ENCODE measurements around the gene CMTM4. TPM values are rescaled to one million over a fixed set of nuclear protein-coding genes. Genes with fewer than 3 reads are reported as not detected.

The CMTM4 gene
- total RNA-seq, 2 experiments from 2014 or later = 3.3 to 4.5 TPM

DNA sequence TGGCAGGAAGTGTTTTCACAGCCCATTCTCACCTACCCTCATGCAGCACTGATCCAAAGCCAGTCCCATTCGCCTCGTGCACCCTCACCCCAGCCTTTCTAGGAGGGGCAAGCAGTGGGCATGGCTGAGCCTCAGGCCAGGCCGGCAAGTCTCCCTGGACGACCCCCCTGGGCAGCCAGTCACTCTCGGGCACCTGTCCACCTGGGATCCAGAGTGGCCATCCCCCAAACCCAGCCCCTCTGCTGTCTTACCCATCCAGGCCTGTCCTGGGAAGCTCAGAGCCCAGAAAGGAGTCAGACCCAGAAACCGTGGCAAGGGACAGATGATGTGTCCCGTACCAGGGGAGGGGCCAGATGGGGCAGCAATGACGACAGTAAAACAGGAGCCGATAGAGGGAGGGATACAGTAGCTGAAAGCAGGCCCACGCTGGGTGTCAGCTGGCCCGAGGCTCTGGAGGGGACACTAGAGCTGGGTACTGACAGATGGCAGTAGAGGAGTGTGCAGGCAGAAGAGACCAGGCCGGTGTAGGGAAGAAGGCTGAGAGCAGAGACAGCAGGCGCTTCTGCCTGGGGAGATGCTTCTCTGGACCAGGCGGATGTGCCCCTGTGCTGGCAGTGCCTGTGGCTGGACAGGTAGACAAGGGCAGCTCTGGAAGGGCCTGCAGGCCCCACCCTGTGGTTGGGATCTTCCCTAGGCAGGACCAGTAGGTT lies 86.3 kb downstream of the CMTM4 start:
- H3K4me3 Mint-ChIP-seq = no peak overlapping the region
- DNase-seq (no peak), ATAC-seq (no peak)
- POLR2A ChIA-PET = no interaction called here
- no peaks in the 10 kb centered on the region for H3K27me3 Mint-ChIP-seq
- H3K9me3 Mint-ChIP-seq (ENCODE audit: low read depth) = no peaks in the 10 kb centered on the region
- H3K4me1 Mint-ChIP-seq = peaks cover 30% of the 10 kb centered on the region
- CTCF ChIA-PET = interaction anchor here (0.5 to 2.5 kb wide), 4 partner anchors 15 to 196 kb away, joined by 3 to 28 read pairs (median 4); no protein-coding TSS in a partner anchor
- intact Hi-C loops (cut with DNase I, micrococcal nuclease) = no loop called here
- peaks cover 46% of the 10 kb centered on the region for H3K36me3 Mint-ChIP-seq (ENCODE audit: low read depth)
- peak overlapping the region; percentile 13 for H3K27ac Mint-ChIP-seq

DNA sequence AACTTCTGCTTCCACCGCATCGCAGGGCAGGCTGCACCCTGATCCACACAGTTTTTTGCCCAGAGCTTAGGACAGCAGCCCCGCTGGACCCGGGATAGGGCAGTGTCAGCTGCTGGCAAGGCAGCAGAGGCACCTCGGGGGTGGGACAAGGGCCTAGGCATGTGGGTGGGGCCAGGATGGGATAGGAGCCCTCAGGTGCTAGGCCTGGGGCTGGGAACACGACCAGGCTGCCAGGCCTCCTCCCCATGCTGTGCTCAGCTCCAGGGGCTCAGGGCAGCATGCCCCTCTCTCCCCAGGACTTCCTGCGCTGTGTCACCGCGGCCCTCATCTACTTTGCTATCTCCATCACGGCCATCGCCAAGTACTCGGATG lies 87.4 kb downstream of the CMTM4 start:
- ATAC-seq (no peak), DNase-seq (no peak)
- Mint-ChIP-seq H3K36me3 (ENCODE audit: low read depth) (peaks cover 46% of the 10 kb centered on the region), H3K27ac (no peak overlapping the region), H3K9me3 (ENCODE audit: low read depth) (no peaks in the 10 kb centered on the region), H3K4me3 (no peak overlapping the region), H3K27me3 (no peaks in the 10 kb centered on the region), H3K4me1 (peaks cover 30% of the 10 kb centered on the region)
- intact Hi-C loops (cut with DNase I, micrococcal nuclease) = loop anchor here (2.0 to 5.0 kb wide), 3 partner anchors 42 to 318 kb away; partner anchors contain the start of gene RRAD (in 1 of the 2)
- POLR2A ChIA-PET = interaction anchor here (0.6 to 1.0 kb wide), 2 partner anchors 86 to 202 kb away, joined by 3 to 4 read pairs; no protein-coding TSS in a partner anchor
- CTCF ChIA-PET = interaction anchor here (0.6 to 3.4 kb wide), 26 partner anchors 8 to 322 kb away, joined by 3 to 28 read pairs (median 4); partner anchors contain the start of gene CKLF

DNA sequence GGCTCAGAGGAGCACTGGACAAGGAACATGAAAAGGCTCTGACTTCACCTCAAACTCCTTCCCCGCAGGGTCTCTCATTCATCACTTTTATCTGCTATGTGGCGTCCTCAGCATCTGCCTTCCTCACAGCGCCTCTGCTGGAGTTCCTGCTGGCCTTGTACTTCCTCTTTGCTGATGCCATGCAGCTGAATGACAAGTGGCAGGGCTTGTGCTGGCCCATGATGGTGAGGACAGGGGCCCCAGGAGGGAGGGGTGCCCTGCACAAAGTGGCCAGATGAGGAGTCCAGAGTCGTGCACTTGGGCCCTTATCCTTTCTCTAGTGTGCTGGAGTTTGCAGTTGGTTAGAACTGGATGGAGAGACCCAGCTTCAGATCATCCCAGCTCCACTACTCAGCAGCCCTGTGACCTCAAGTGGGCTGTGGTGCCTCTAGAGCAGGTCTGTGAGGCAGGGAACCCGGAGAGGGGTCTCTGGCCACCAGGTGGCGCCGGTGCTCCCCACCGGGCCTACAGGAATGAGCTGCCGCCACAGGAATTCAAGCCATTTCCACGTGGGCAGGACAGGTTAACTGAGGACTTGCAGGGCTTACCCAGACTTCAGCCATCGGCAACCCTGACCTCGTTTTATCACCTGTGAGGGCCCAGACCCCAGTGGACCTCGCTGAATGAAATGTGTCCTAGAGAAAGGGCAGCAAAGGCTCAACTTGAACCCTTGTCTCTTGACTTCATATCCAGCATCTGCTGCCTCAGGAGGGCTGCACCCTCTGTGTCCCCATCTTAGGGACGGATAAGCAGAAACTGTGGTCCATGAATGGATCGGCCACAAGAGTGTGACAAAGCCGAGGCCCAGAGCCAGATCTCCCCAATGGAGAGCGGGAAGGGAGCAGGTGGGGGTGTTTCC lies 88.1 kb downstream of the CMTM4 start:
- POLR2A ChIA-PET = interaction anchor here (0.6 to 1.0 kb wide), 3 partner anchors 85 to 303 kb away, joined by 3 to 4 read pairs (median 4); no protein-coding TSS in a partner anchor
- H3K36me3 Mint-ChIP-seq (ENCODE audit: low read depth) = peaks cover 46% of the 10 kb centered on the region
- H3K27me3 Mint-ChIP-seq = no peaks in the 10 kb centered on the region
- CTCF ChIA-PET = interaction anchor here (0.6 to 3.4 kb wide), 32 partner anchors 8 to 323 kb away, joined by 3 to 28 read pairs (median 4); partner anchors contain the start of gene CKLF
- DNase-seq (peak; percentile 92), ATAC-seq (peak; percentile 50)
- H3K4me3 Mint-ChIP-seq = no peak overlapping the region
- no peaks in the 10 kb centered on the region for H3K9me3 Mint-ChIP-seq (ENCODE audit: low read depth)
- H3K4me1 Mint-ChIP-seq = peaks cover 35% of the 10 kb centered on the region
- peak overlapping the region; percentile 78 for H3K27ac Mint-ChIP-seq
- intact Hi-C loops (cut with DNase I, micrococcal nuclease) = loop anchor here (1.0 to 5.0 kb wide), 4 partner anchors 42 to 319 kb away; partner anchors contain the start of genes CMTM4 (in 1 of the 2) and RRAD (in 1 of the 2)

DNA sequence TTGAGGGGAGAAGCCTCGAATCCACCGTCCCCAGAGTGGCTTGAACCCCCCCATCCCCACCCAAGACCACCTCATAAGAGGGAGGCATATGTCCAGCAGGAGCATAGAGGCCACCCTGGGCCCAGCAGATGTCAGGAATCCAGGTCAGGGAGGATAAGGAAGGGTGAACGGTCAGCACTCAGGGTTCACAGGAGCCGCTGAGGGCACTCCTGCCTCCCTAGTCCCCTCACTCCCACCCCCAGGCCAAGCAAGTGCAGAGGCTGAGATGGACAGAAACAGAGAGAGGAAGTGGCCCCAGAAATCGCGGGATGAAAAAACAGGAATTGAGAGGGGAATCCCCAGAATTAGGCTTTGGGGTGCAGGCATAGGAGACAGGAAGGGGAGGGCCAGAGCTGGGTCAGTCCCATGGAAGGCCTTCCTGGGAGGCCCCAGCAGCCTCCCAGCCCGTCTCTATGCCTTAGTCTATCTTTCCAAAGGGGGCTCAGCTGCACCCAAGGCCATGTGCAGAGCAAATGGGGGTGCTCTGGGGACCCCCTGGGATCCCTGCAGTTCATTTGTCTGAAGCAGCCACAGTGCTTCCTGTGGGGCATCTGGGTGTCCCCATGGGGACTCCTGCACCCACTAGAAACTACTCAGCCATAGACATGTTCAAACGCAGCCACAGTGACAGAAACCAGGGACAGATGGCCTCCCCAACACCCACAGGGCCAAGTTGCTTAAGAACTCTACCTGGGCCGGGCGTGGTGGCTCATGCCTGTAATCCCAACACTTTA lies 90.4 kb downstream of the CMTM4 start:
- DNase-seq (peak; percentile 24), ATAC-seq (no peak)
- peak overlapping the region; percentile 88 for H3K27ac Mint-ChIP-seq
- peaks cover 34% of the 10 kb centered on the region for H3K36me3 Mint-ChIP-seq (ENCODE audit: low read depth)
- peaks cover 39% of the 10 kb centered on the region for H3K4me1 Mint-ChIP-seq
- no peaks in the 10 kb centered on the region for H3K9me3 Mint-ChIP-seq (ENCODE audit: low read depth)
- H3K4me3 Mint-ChIP-seq = peak overlapping the region; percentile 74
- POLR2A ChIA-PET = no interaction called here
- CTCF ChIA-PET = interaction anchor here (0.6 to 3.4 kb wide), 9 partner anchors 16 to 200 kb away, joined by 3 to 25 read pairs (median 4); no protein-coding TSS in a partner anchor
- intact Hi-C loops (cut with DNase I, micrococcal nuclease) = loop anchor here (1.0 to 5.0 kb wide), 7 partner anchors 17 to 321 kb away; partner anchors contain the start of genes CKLF (in 1 of the 2) and RRAD (in 1 of the 2)
- no peaks in the 10 kb centered on the region for H3K27me3 Mint-ChIP-seq

DNA sequence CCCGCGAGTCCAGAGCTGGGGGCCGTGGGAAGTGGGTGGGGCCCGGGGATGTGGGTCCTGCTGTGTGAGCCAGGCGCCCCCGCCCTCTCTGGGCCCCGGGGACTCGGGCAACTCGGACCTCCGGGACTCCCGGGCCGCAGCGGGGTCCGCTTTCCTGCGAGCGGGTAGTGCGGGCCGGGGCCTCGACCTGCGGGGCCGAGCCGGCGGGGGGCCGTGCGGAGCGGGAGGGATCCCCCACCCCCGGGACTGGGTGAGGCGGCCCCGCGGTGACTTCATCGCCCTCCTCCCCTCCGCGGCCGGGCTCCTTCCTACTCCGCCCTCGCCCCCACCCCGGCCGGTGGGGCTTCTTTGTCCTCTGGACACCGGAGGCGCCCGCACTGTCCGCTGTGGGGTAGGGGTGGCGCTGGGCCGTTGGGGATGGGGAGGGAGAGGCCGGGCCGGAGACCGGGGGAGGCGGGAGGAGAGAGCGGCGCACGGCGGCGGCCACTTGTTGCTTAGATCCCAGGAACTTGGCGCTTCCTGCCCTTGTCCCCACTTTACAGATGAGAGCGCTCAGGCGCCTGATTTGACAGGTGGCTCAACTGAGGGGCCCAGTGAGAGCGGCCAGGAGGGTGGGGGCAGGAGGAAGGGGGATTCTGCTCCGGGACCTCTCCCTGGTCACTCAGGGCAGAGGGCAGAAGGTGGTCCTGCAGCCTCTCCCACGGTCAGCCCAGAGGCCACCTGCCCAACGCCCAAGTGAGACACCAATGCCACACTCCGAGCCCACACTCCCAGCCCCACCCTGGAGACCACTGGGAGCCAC lies 91.2 kb downstream of the CMTM4 start:
- Mint-ChIP-seq H3K9me3 (ENCODE audit: low read depth) (peaks cover 6% of the 10 kb centered on the region), H3K27me3 (no peaks in the 10 kb centered on the region), H3K27ac (peak overlapping the region; percentile 63), H3K4me1 (peaks cover 39% of the 10 kb centered on the region), H3K4me3 (peak overlapping the region; percentile 81), H3K36me3 (ENCODE audit: low read depth) (peaks cover 30% of the 10 kb centered on the region)
- intact Hi-C loops (cut with DNase I, micrococcal nuclease) = loop anchor here (1.0 to 5.0 kb wide), 7 partner anchors 17 to 322 kb away; partner anchors contain the start of genes CKLF (in 1 of the 2) and RRAD (in 1 of the 2)
- CTCF ChIA-PET = interaction anchor here (3.4 kb wide), 1 partner anchor 200 kb away, joined by 25 read pairs; no protein-coding TSS in a partner anchor
- ATAC-seq (peak; percentile 12), DNase-seq (peak; percentile 64)
- POLR2A ChIA-PET = no interaction called here

DNA sequence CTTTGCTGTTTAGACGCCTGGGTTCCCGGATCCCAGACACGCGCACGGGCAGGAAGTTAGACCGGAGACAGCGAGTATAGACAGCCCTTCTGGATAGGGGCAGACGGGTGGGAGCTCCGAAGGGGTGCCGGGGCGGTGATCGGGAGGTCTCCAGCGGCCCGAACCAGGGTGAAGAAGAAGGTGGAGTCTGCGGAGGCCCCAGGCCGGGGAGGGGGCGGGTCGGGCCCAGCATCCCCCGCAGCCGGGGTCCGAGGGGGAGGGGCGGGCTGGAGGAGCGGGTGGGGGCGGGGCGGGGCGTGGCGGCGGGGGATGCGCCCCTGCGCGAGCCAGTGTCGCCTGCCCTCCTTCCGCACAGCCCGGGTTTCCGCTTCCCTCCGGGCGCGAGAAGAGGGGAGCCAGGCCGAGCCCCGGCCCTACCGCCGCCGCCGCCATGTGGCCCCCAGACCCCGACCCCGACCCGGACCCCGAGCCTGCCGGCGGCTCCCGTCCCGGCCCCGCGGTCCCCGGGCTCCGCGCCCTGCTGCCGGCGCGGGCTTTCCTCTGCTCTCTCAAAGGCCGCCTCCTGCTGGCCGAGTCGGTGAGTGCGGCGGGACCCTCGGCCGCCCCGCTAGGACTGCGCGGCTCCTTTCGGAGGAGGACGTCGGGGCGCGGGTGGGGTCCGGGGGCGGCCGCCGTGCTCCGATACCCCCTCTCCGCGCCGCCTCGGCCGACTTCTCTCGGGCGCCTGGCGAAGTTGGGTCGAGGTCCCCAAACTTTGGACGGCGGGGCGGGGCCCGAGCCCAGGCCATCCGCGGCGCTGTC lies 92.0 kb downstream of the CMTM4 start, which contains the start of gene CMTM3:
CMTM3 (plus strand) TSS at position 329 of the 801 bp plus-strand sequence; CDS start at position 431, 102 bp downstream.
- Mint-ChIP-seq H3K4me1 (peaks cover 39% of the 10 kb centered on the region), H3K36me3 (ENCODE audit: low read depth) (peaks cover 22% of the 10 kb centered on the region), H3K4me3 (peak within 1 kb of the TSS; percentile 81), H3K27me3 (no peaks in the 10 kb centered on the region), H3K27ac (peak within 1 kb of the TSS; percentile 95), H3K9me3 (ENCODE audit: low read depth) (peaks cover 6% of the 10 kb centered on the region)
- POLR2A ChIA-PET = no interaction called here
- CTCF ChIA-PET = interaction anchor here (0.6 to 3.3 kb wide), 11 partner anchors 9 to 329 kb away, joined by 3 to 16 read pairs (median 4); partner anchors contain the start of genes CKLF and CMTM2
- ATAC-seq (peak; percentile 55), DNase-seq (peak; percentile 86)
- intact Hi-C loops (cut with DNase I, micrococcal nuclease) = loop anchor here (1.0 to 5.0 kb wide), 15 partner anchors 14 to 323 kb away; partner anchors contain the start of genes CKLF (in 2 of the 2), CMTM4 (in 1 of the 2), DYNC1LI2 (in 1 of the 2) and RRAD (in 1 of the 2)

DNA sequence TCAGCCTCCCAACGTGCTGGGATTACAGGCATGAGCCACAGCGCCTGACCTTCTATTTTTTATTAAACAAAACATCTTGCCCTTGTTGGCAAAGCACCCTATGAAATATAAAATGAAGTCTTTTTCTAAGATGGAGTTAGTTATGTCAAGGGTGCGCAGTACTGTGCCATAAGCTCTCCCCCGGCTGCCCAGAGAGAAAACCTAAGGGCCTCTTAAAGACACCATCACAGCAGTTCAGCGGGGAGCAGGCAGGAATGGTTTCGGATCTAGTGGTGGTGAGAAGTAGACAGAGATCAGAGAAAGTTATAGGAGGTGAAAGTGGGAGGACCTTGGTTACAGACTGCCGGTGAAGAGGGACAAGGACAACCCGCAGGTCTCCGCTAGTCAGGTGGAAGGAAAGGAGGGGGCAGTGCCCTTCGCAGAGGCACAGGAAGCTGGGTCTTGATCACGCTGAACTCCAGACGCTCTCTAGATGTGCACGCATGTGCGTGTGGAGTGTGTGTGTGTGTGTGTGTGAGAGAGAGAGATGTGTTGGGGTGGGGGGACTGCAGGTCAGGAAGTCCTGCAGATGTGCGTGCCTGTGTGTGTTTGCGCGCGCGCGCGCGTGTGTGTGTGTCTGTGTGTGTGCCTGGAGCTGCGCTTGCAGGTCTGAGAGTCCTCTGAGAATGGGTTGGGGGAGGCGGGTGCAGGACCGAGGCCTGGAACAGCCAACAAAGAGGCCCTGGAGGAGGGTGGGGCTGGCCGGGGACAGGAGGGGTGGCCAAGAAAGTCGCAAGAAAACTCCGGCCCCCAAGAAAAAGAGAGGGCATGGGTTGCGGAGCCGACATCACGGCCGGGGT lies 92.8 kb downstream of the CMTM4 start:
- DNase-seq = peak; percentile 84
- H3K27me3 Mint-ChIP-seq = no peaks in the 10 kb centered on the region
- peaks cover 6% of the 10 kb centered on the region for H3K9me3 Mint-ChIP-seq (ENCODE audit: low read depth)
- ATAC-seq = peak; percentile 71
- H3K4me1 Mint-ChIP-seq = peaks cover 41% of the 10 kb centered on the region
- peak overlapping the region; percentile 95 for H3K27ac Mint-ChIP-seq
- ChIA-PET POLR2A (no interaction called here), CTCF (interaction anchor here (0.6 to 3.3 kb wide), 11 partner anchors 8 to 330 kb away, joined by 3 to 16 read pairs (median 4); partner anchors contain the start of genes CKLF and CMTM2)
- peak overlapping the region; percentile 81 for H3K4me3 Mint-ChIP-seq
- intact Hi-C loops (cut with DNase I, micrococcal nuclease) = loop anchor here (1.0 to 2.0 kb wide), 13 partner anchors 13 to 270 kb away; partner anchors contain the start of genes CKLF (in 2 of the 2), CMTM4 (in 1 of the 2) and DYNC1LI2 (in 1 of the 2)
- peaks cover 17% of the 10 kb centered on the region for H3K36me3 Mint-ChIP-seq (ENCODE audit: low read depth)

DNA sequence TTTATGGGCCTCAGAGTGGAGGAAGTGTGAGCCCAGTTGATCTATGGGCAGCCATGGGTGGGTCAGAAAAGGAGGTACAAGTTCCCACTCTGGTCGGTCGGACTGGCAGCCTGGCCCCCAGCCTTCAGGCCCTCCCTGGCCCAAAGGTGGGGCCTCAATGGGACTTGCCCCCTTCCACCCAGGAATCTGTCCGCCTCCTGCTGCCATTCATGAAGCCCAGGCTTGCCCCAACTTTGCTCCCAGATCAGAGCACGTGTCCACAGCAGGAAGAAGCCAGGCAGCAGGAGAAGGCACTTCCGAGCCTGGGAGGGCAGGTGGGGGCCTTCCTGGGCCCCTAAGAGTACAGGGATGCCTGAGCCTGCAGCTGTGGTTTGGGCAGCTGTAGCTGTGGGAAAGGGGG lies 95.1 kb downstream of the CMTM4 start:
- intact Hi-C loops (cut with DNase I, micrococcal nuclease) = no loop called here
- POLR2A ChIA-PET = no interaction called here

More for the DNA sequence above, 95.1 kb downstream of the CMTM4 start:
- no peak overlapping the region for H3K4me3 Mint-ChIP-seq
- H3K27ac Mint-ChIP-seq = no peak overlapping the region
- H3K9me3 Mint-ChIP-seq (ENCODE audit: low read depth) = peaks cover 6% of the 10 kb centered on the region
- ATAC-seq (no peak), DNase-seq (no peak)
- peaks cover 6% of the 10 kb centered on the region for H3K36me3 Mint-ChIP-seq (ENCODE audit: low read depth)
- CTCF ChIA-PET = interaction anchor here (0.9 to 3.3 kb wide), 3 partner anchors 8 to 194 kb away, joined by 3 to 16 read pairs (median 3); no protein-coding TSS in a partner anchor
- H3K4me1 Mint-ChIP-seq = peaks cover 42% of the 10 kb centered on the region
- H3K27me3 Mint-ChIP-seq = no peaks in the 10 kb centered on the region
